NT2/D1 (cell line): ENCODE results near the gene INKA1.
A peak's percentile ranks its signal among the peaks of the same experiment; 100 is the strongest.

Experiments
- DNase-seq: peaks from one replicate; pipeline ENCODE4 v3.0.0-alpha.2; 2011; ENCODE audit warnings: low read depth, low spot score
- H3K27me3 ChIP-seq: 2 replicates; pipeline ENCODE4 v1.6.0; 2011; ENCODE audit warnings: mild to moderate bottlenecking; ENCODE audit not compliant: insufficient read length, insufficient read depth
- H3K36me3 ChIP-seq: 2 replicates; pipeline ENCODE4 v1.6.1; 2011; ENCODE audit warnings: mild to moderate bottlenecking, low read length, mixed read lengths; ENCODE audit not compliant: insufficient read depth, insufficient read length
- H3K4me1 ChIP-seq: 2 replicates; pipeline ENCODE4 v1.5.1; 2011; ENCODE audit not compliant: insufficient read depth, insufficient read length
- H3K4me3 ChIP-seq: 2 replicates; pipeline ENCODE4 v1.5.1; 2011; ENCODE audit warnings: low read depth; ENCODE audit not compliant: insufficient read length
- H3K9ac ChIP-seq: 2 replicates; pipeline ENCODE4 v1.6.0; 2011; ENCODE audit warnings: low read depth; ENCODE audit not compliant: insufficient read length
- H3K9me3 ChIP-seq: 2 replicates; pipeline ENCODE4 v1.5.1; 2011; ENCODE audit warnings: mild to moderate bottlenecking, low read length; ENCODE audit not compliant: insufficient read depth
- SUZ12 ChIP-seq: IDR thresholded peaks from 2 replicates; pipeline ENCODE4 v1.6.1; 2011; ENCODE audit not compliant: insufficient read length, insufficient read depth; ENCODE audit errors: extremely low read depth
- YY1 ChIP-seq: IDR thresholded peaks from 2 replicates; pipeline ENCODE4 v1.6.1; 2011; ENCODE audit not compliant: insufficient read length, insufficient read depth
- ZNF274 ChIP-seq: IDR thresholded peaks from 2 replicates; pipeline ENCODE4 v1.6.1; 2011; ENCODE audit warnings: mild to moderate bottlenecking, low read depth, low read length

INKA1 gene

DNA sequence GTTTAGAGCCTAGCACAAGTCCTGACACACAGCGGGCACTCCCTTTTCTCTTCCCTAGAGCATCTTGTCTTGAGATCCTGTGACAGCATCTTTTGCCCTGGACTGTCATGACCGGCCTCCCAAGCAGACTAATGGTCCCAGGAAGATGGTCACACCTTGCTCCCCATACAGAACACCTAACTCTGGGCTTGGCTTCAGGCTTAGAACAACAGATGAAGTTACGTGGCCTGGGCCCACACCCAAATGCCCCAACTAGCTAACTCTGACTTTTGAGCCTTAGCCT lies 15.9 kb upstream of the INKA1 start:
- Histone ChIP-seq H3K4me3 (peak overlapping the region; percentile 75), H3K36me3 (peaks cover 19% of the 10 kb centered on the region), H3K9me3 (no peaks in the 10 kb centered on the region), H3K9ac (peak overlapping the region; percentile 86), H3K27me3 (no peaks in the 10 kb centered on the region), H3K4me1 (peaks cover 9% of the 10 kb centered on the region)
- DNase-seq, result no peak
- TF ChIP-seq ZNF274 (no peak), YY1 (no peak), SUZ12 (no peak)

- Histone ChIP-seq H3K9ac (no peak overlapping the region), H3K9me3 (no peaks in the 10 kb centered on the region), H3K4me3 (no peak overlapping the region), H3K4me1 (peaks cover 9% of the 10 kb centered on the region), H3K36me3 (peaks cover 15% of the 10 kb centered on the region), H3K27me3 (no peaks in the 10 kb centered on the region)
- TF ChIP-seq YY1 (no peak), SUZ12 (no peak), ZNF274 (no peak)
- DNase-seq, result no peak
Observed at GRCh38 chr3:49787536-49787935, 15.5 kb upstream of the INKA1 start.

- no peaks in the 10 kb centered on the region for H3K27me3 ChIP-seq
- no peak overlapping the region for H3K9ac ChIP-seq
- no peak for TF ChIP-seq ZNF274
- no peak for TF ChIP-seq SUZ12
- TF ChIP-seq YY1, result no peak
- H3K36me3 ChIP-seq, result peaks cover 13% of the 10 kb centered on the region
- peaks cover 9% of the 10 kb centered on the region for H3K4me1 ChIP-seq
- no peaks in the 10 kb centered on the region for H3K9me3 ChIP-seq
- DNase-seq, result no peak
- no peak overlapping the region for H3K4me3 ChIP-seq
Observed at GRCh38 chr3:49788056-49788455, 15.0 kb upstream of the INKA1 start.

DNA sequence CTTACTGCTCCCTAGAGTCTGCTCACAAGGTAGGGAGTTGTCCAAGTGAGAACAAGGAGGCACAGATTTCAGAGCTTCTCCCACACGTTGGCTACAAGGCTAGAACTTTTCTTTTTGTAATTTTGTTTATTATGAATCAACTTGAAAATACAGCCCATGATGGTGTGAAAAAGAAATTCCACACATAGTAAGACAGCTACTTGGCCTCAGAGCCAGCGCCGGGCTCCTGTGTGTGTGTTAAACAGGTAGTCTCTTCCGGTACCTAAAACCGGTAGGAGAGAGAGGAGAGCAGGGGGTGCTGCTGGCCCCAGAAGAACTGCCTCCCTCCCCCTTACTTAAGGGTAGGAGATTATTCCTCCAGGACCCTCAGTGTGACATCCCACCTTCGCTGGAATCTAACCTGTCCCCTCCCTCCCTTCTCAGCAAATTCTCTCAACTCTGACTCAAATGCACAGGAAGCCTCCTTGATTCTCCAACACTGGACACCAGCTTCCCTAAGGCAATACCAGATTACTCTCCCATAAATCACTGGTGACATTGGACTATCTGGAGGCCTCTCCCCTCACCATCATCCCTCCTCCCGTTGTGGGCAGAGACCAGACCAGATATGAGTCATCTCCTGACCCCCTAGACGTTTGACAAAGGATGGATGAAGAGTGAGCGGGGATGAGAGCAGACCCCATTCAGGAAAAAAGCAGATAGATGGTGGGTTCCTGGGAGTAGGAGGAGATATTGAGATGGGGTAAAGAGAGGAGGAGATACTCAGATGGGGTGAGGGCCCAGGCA lies 12.2 kb upstream of the INKA1 start:
- Histone ChIP-seq H3K9ac (no peak overlapping the region), H3K4me3 (no peak overlapping the region), H3K4me1 (peaks cover 7% of the 10 kb centered on the region), H3K9me3 (no peaks in the 10 kb centered on the region), H3K36me3 (no peaks in the 10 kb centered on the region), H3K27me3 (no peaks in the 10 kb centered on the region)
- no peak for DNase-seq
- TF ChIP-seq SUZ12 (no peak), YY1 (no peak), ZNF274 (no peak)

DNA sequence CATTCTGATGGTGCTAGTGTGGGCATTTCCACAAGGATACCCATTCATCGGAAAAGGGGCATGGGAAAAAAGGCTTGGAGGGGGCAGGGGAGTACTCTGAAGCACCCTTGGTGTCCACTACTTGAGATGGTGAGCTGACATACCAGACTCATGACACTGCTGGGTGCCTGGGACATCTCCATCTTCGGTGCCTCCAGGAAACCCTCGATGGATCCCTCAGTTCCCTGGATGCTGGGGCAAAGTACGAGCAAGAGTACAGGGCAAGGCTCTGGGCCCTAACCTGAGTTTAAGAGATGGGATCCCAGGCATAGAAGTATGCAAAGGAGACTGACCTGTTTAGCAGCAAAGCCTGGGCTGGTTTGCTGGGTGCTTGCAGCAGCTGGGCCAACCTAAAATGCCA lies 11.5 kb upstream of the INKA1 start:
- Histone ChIP-seq H3K9ac (no peak overlapping the region), H3K36me3 (no peaks in the 10 kb centered on the region), H3K9me3 (no peaks in the 10 kb centered on the region), H3K4me3 (no peak overlapping the region), H3K4me1 (peaks cover 7% of the 10 kb centered on the region), H3K27me3 (no peaks in the 10 kb centered on the region)
- no peak for DNase-seq
- TF ChIP-seq SUZ12, result no peak
- no peak for TF ChIP-seq ZNF274
- TF ChIP-seq YY1, result no peak

DNA sequence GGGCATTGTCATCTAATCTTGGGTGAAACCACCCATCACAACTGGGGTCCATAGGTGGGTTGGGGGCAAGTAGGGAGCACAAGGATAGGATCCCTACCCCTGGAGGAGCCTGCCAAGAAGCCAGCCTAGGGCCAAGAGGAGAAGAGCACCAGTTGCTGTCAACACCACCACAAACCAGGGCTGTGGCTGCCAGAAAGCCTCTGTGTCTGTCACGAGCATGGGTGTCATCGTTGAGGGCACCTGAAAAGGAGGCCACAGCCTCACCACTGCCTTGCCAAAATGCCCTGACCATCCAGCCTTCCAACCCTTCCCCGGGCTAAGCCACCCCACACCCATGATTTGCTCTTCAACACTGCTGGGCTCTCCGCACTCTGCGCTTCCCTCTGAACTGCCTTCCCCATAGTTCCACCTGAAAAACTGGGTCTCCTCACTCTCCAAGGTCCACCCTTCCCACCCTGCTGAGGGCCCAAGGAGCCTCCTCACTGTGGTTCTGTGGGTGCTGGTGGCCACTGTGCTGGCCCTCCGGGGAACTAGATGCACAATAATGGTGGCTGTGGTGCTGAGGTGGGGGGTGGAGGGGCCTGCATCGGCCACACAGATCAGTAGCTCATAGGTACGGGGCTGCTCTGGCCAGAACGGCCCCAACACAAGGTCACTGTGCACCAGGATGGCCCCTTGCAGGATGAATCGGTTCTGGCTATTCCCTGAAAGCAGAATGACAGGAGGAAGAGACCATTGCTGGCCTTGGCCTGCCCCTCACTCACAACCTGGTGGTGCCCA lies 10.5 kb upstream of the INKA1 start:
- Histone ChIP-seq H3K4me1 (peaks cover 2% of the 10 kb centered on the region), H3K9ac (no peak overlapping the region), H3K36me3 (no peaks in the 10 kb centered on the region), H3K4me3 (no peak overlapping the region), H3K9me3 (no peaks in the 10 kb centered on the region), H3K27me3 (peaks cover 3% of the 10 kb centered on the region)
- DNase-seq, result no peak
- TF ChIP-seq ZNF274 (no peak), SUZ12 (no peak), YY1 (no peak)

DNA sequence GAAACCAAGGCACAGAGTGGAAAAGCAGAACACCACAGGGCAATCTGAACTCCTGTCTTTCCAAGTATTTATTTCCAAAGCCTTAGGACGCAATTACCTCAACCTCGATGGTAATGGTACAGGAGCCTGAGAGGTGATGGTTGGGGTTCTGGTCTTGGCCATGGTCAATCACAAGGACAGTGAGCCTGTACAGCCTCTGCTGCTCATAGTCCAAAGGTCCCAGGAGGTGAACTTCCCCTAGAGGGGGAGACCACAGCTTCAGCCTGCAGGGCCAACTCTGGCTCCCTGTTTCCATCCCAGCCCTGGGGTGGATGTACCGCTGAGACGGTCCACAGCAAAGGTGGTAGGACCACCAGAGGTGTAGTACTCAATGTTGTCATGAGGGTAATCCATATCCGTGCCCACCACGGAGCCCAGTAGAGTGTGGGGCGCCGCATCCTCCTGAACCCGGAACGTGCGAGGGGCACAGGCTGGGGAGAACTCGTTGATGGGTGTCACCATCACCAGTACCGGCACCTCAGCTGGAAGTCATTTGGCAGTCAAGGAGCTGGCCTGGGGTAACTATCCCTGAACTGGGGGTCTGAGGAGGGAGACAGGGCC lies 9.5 kb upstream of the INKA1 start:
- no peaks in the 10 kb centered on the region for H3K36me3 ChIP-seq
- H3K4me1 ChIP-seq, result peaks cover 2% of the 10 kb centered on the region
- H3K27me3 ChIP-seq, result peaks cover 3% of the 10 kb centered on the region
- H3K9ac ChIP-seq, result no peak overlapping the region
- no peak for DNase-seq
- no peaks in the 10 kb centered on the region for H3K9me3 ChIP-seq
- no peak overlapping the region for H3K4me3 ChIP-seq
- TF ChIP-seq YY1 (no peak), SUZ12 (no peak), ZNF274 (no peak)
